ENCODE measurements around the gene ILDR2. TPM values are rescaled to one million over a fixed set of nuclear protein-coding genes. Genes with fewer than 3 reads are reported as not detected.

Gene ILDR2
- total RNA-seq, 2 donors from 2014 or later: 10.2 to 14.6 TPM

GRCh38 chr1:166914111-166914510 lies 61.2 kb downstream of the ILDR2 start:
- Mint-ChIP-seq H3K36me3 (no peaks in the 10 kb centered on the region), H3K27ac (no peak overlapping the region), H3K9me3 (peaks cover 0 to 5% of the 10 kb centered on the region in 2 donors)
- DNase-seq (ENCODE audit: low spot score in 2 of 2) (no peak), ATAC-seq (no peak)

GRCh38 chr1:166911624-166912023 lies 63.7 kb downstream of the ILDR2 start:
- Mint-ChIP-seq H3K36me3 (no peaks in the 10 kb centered on the region), H3K27ac (no peak overlapping the region), H3K9me3 (peaks cover 0 to 5% of the 10 kb centered on the region in 2 donors)
- no peak for DNase-seq (ENCODE audit: low spot score in 2 of 2)
- no peak for ATAC-seq

- Mint-ChIP-seq H3K27ac (no peak overlapping the region), H3K36me3 (no peaks in the 10 kb centered on the region), H3K9me3 (peaks cover 0 to 5% of the 10 kb centered on the region in 2 donors)
- ATAC-seq: peak; percentile 96 to 100
- DNase-seq (ENCODE audit: low spot score in 2 of 2): peak; percentile 68 to 71
These were observed 64.8 kb downstream of the ILDR2 start for GRCh38 chr1:166910396-166910994.

GRCh38 chr1:166908942-166909341 lies 66.4 kb downstream of the ILDR2 start:
- H3K9me3 Mint-ChIP-seq: peaks cover 0 to 5% of the 10 kb centered on the region in 2 donors
- no peaks in the 10 kb centered on the region for H3K36me3 Mint-ChIP-seq
- no peak overlapping the region for H3K27ac Mint-ChIP-seq
- DNase-seq (ENCODE audit: low spot score in 2 of 2) (no peak), ATAC-seq (no peak)

- Mint-ChIP-seq H3K9me3 (peaks cover 0 to 5% of the 10 kb centered on the region in 2 donors), H3K36me3 (no peaks in the 10 kb centered on the region), H3K27ac (no peak overlapping the region)
- DNase-seq (ENCODE audit: low spot score in 2 of 2) (no peak), ATAC-seq (no peak)
These were observed 67.6 kb downstream of the ILDR2 start for GRCh38 chr1:166907763-166908162.

GRCh38 chr1:166907051-166907450 lies 68.3 kb downstream of the ILDR2 start:
- DNase-seq (ENCODE audit: low spot score in 2 of 2): no peak
- H3K27ac Mint-ChIP-seq: no peak overlapping the region
- no peaks in the 10 kb centered on the region for H3K36me3 Mint-ChIP-seq
- H3K9me3 Mint-ChIP-seq: peaks cover 0 to 5% of the 10 kb centered on the region in 2 donors
- ATAC-seq: no peak

GRCh38 chr1:166906647-166907046 lies 68.7 kb downstream of the ILDR2 start:
- no peak for DNase-seq (ENCODE audit: low spot score in 2 of 2)
- H3K9me3 Mint-ChIP-seq: peaks cover 0 to 5% of the 10 kb centered on the region in 2 donors
- no peak overlapping the region for H3K27ac Mint-ChIP-seq
- ATAC-seq: no peak
- no peaks in the 10 kb centered on the region for H3K36me3 Mint-ChIP-seq

- DNase-seq (ENCODE audit: low spot score in 2 of 2): no peak
- H3K27ac Mint-ChIP-seq: no peak overlapping the region
These were observed 69.4 kb downstream of the ILDR2 start for GRCh38 chr1:166905900-166906299.

GRCh38 chr1:166905136-166905535 lies 70.2 kb downstream of the ILDR2 start:
- Mint-ChIP-seq H3K36me3 (no peaks in the 10 kb centered on the region), H3K27ac (no peak overlapping the region), H3K9me3 (no peaks in the 10 kb centered on the region)
- ATAC-seq: no peak
- DNase-seq (ENCODE audit: low spot score in 2 of 2): no peak

More at GRCh38 chr1:166905900-166906299, 69.4 kb downstream of the ILDR2 start:
- peak; percentile 33 to 63 for ATAC-seq
- H3K36me3 Mint-ChIP-seq: no peaks in the 10 kb centered on the region
- H3K9me3 Mint-ChIP-seq: peaks cover 0 to under 1% of the 10 kb centered on the region in 2 donors

- Mint-ChIP-seq H3K9me3 (no peaks in the 10 kb centered on the region), H3K36me3 (no peaks in the 10 kb centered on the region), H3K27ac (no peak overlapping the region)
- ATAC-seq (no peak), DNase-seq (ENCODE audit: low spot score in 2 of 2) (no peak)
These were observed 72.1 kb downstream of the ILDR2 start for GRCh38 chr1:166903232-166903631.

GRCh38 chr1:166902279-166902678 lies 73.1 kb downstream of the ILDR2 start:
- H3K27ac Mint-ChIP-seq: no peak overlapping the region
- ATAC-seq (peak; percentile 51 to 75), DNase-seq (ENCODE audit: low spot score in 2 of 2) (no peak)
- H3K36me3 Mint-ChIP-seq: peaks cover 0 to 7% of the 10 kb centered on the region in 2 donors
- peaks cover 0 to under 1% of the 10 kb centered on the region in 2 donors for H3K9me3 Mint-ChIP-seq

- ATAC-seq (no peak), DNase-seq (ENCODE audit: low spot score in 2 of 2) (no peak)
- Mint-ChIP-seq H3K9me3 (peaks cover 6 to 7% of the 10 kb centered on the region in 2 donors), H3K36me3 (peaks cover 0 to 13% of the 10 kb centered on the region in 2 donors), H3K27ac (no peak overlapping the region)
These were observed 74.4 kb downstream of the ILDR2 start for GRCh38 chr1:166900987-166901386.

GRCh38 chr1:166899769-166900168 lies 75.6 kb downstream of the ILDR2 start:
- DNase-seq (ENCODE audit: low spot score in 2 of 2) (no peak), ATAC-seq (no peak)
- no peak overlapping the region for H3K27ac Mint-ChIP-seq
- H3K9me3 Mint-ChIP-seq: peaks cover 6 to 8% of the 10 kb centered on the region in 2 donors
- peaks cover 0 to 13% of the 10 kb centered on the region in 2 donors for H3K36me3 Mint-ChIP-seq

- H3K36me3 Mint-ChIP-seq: peaks cover 0 to 13% of the 10 kb centered on the region in 2 donors
- no peak for ATAC-seq
- peaks cover 6 to 8% of the 10 kb centered on the region in 2 donors for H3K9me3 Mint-ChIP-seq
- DNase-seq (ENCODE audit: low spot score in 2 of 2): no peak
- H3K27ac Mint-ChIP-seq: no peak overlapping the region
These were observed 79.6 kb downstream of the ILDR2 start for GRCh38 chr1:166895766-166896165.

- Mint-ChIP-seq H3K36me3 (no peaks in the 10 kb centered on the region), H3K9me3 (no peaks in the 10 kb centered on the region), H3K27ac (no peak overlapping the region)
- no peak for ATAC-seq
- DNase-seq (ENCODE audit: low spot score in 2 of 2): no peak
These were observed 85.6 kb downstream of the ILDR2 start for GRCh38 chr1:166889776-166890175.

- ATAC-seq (no peak), DNase-seq (ENCODE audit: low spot score in 2 of 2) (no peak)
- Mint-ChIP-seq H3K27ac (no peak overlapping the region), H3K9me3 (no peaks in the 10 kb centered on the region), H3K36me3 (no peaks in the 10 kb centered on the region)
These were observed 86.8 kb downstream of the ILDR2 start for GRCh38 chr1:166888373-166889111.

- H3K27ac Mint-ChIP-seq: no peak overlapping the region
- no peaks in the 10 kb centered on the region for H3K9me3 Mint-ChIP-seq
- DNase-seq (ENCODE audit: low spot score in 2 of 2): no peak
- H3K36me3 Mint-ChIP-seq: no peaks in the 10 kb centered on the region
- ATAC-seq: no peak
These were observed 90.4 kb downstream of the ILDR2 start for GRCh38 chr1:166884971-166885370.
